CD14-positive monocyte (primary cell): ENCODE data around the gene GLCCI1. TPM values are rescaled to one million over a fixed set of nuclear protein-coding genes. Genes with fewer than 3 reads are reported as not detected.

Experiments
- DNase-seq, 3 donors: peaks; one replicate each; pipeline ENCODE4 v3.0.0-alpha.2; 2011 to 2022
- H2AFZ ChIP-seq: 2 replicates; pipeline ENCODE4 v1.6.0; 2012; ENCODE audit warnings: mild to moderate bottlenecking, low read depth, low read length, inconsistent platforms; ENCODE audit not compliant: insufficient read depth, poor library complexity, severe bottlenecking
- H3K27ac ChIP-seq, 2 donors: 1 replicate in 1 of 2; 2 replicates in 1 of 2; pipeline ENCODE4 v1.5.1; 2012 to 2013; ENCODE audit warnings: low read length in 2 of 2, control low read depth in 1 of 2, inconsistent platforms in 1 of 2, low read depth in 1 of 2, mild to moderate bottlenecking in 1 of 2
- H3K27me3 ChIP-seq, 2 donors: one replicate each; pipeline versions ENCODE4 v1.6.0 to v1.6.1; 2011 to 2013; ENCODE audit warnings: low read length in 2 of 2; ENCODE audit not compliant: control insufficient read depth in 2 of 2, insufficient read depth in 2 of 2
- H3K36me3 ChIP-seq, 2 donors: replicated peaks in 1 of 2; 1 replicate in 1 of 2; 2 replicates in 1 of 2; pipeline versions ENCODE4 v1.5.1 to v1.6.1; 2012 to 2013; ENCODE audit warnings: low read length in 2 of 2, control low read depth in 1 of 2, inconsistent platforms in 1 of 2, mild to moderate bottlenecking in 1 of 2; ENCODE audit not compliant: insufficient read depth in 2 of 2, control insufficient read depth in 1 of 2
- H3K4me1 ChIP-seq, 2 donors: 1 replicate in 1 of 2; 2 replicates in 1 of 2; pipeline versions ENCODE4 v1.5.1 to v1.6.1; 2012 to 2013; ENCODE audit warnings: low read length in 2 of 2, control low read depth in 1 of 2, inconsistent platforms in 1 of 2, mild to moderate bottlenecking in 1 of 2, moderate library complexity in 1 of 2; ENCODE audit not compliant: insufficient read depth in 2 of 2, control insufficient read depth in 1 of 2
- H3K4me2 ChIP-seq: replicated peaks from 2 replicates; pipeline ENCODE3; 2012; ENCODE audit warnings: low read length, moderate library complexity, mild to moderate bottlenecking; ENCODE audit not compliant: poor library complexity, severe bottlenecking; ENCODE audit errors: extremely low read depth
- H3K4me3 ChIP-seq, 3 experiments: fragments of 200-600 bp in 1 of 3; sonication (generic) in 1 of 3; replicated peaks in 1 of 3; 1 replicate in 2 of 3; 2 replicates in 1 of 3; pipeline ENCODE4 v1.5.1; 2011 to 2013; ENCODE audit warnings: low read length in 3 of 3, mild to moderate bottlenecking in 3 of 3, control low read depth in 2 of 3, low read depth in 2 of 3, inconsistent platforms in 1 of 3, moderate library complexity in 1 of 3
- H3K79me2 ChIP-seq: 2 replicates; pipeline ENCODE4 v1.6.0; 2012; ENCODE audit warnings: mild to moderate bottlenecking, control low read depth, inconsistent platforms, low read length, moderate library complexity; ENCODE audit not compliant: insufficient read depth
- H3K9ac ChIP-seq: 2 replicates; pipeline ENCODE4 v1.6.0; 2017; ENCODE audit warnings: low read length, mild to moderate bottlenecking; ENCODE audit not compliant: insufficient read depth, poor library complexity, severe bottlenecking
- H3K9me3 ChIP-seq, 2 donors: replicated peaks in 1 of 2; 1 replicate in 1 of 2; 2 replicates in 1 of 2; pipeline versions ENCODE4 v1.5.1 to v1.6.1; 2012 to 2013; ENCODE audit warnings: low read length in 2 of 2, control low read depth in 1 of 2; ENCODE audit not compliant: control insufficient read depth in 1 of 2, insufficient read depth in 1 of 2
- H4K20me1 ChIP-seq: 2 replicates; pipeline ENCODE4 v1.6.0; 2012; ENCODE audit warnings: mild to moderate bottlenecking, low read length, control low read depth, moderate library complexity; ENCODE audit not compliant: insufficient read depth
- H3K27ac Mint-ChIP-seq, 7 donors: one replicate each; pipeline ENCODE4 v1.8.0; 2020; ENCODE audit warnings: mild to moderate bottlenecking in 7 of 7, mixed read lengths in 7 of 7, moderate library complexity in 6 of 7, inconsistent platforms in 2 of 7
- H3K27me3 Mint-ChIP-seq, 3 donors: one replicate each; pipeline ENCODE4 v1.8.0; 2021 to 2022; ENCODE audit warnings: low read depth in 3 of 3, mild to moderate bottlenecking in 3 of 3, mixed read lengths in 3 of 3, moderate library complexity in 3 of 3, inconsistent platforms in 1 of 3
- H3K36me3 Mint-ChIP-seq, 2 donors: one replicate each; pipeline ENCODE4 v1.8.0; 2020; ENCODE audit warnings: mixed read lengths in 2 of 2, inconsistent platforms in 1 of 2, mild to moderate bottlenecking in 1 of 2
- H3K4me1 Mint-ChIP-seq: one replicate; pipeline ENCODE4 v1.8.0; 2020; ENCODE audit warnings: mild to moderate bottlenecking, mixed read lengths
- H3K4me3 Mint-ChIP-seq, 2 donors: one replicate each; pipeline ENCODE4 v1.8.0; 2020; ENCODE audit warnings: mild to moderate bottlenecking in 2 of 2, mixed read lengths in 2 of 2, moderate library complexity in 1 of 2
- H3K9me3 Mint-ChIP-seq, 7 donors: one replicate each; pipeline ENCODE4 v1.8.0; 2020 to 2022; ENCODE audit warnings: mixed read lengths in 7 of 7, mild to moderate bottlenecking in 6 of 7, moderate library complexity in 6 of 7, inconsistent platforms in 2 of 7
- CTCF ChIP-seq: fragments of 200-600 bp; IDR thresholded peaks from one replicate; pipeline ENCODE4 v1.8.0; 2022; ENCODE audit warnings: antibody characterized with exemption, mild to moderate bottlenecking
- WGBS: methylation state at CpG from one replicate; pipeline ENCODE4 v1.1.5; 2013; ENCODE audit warnings: missing lambda C conversion rate; ENCODE audit not compliant: insufficient coverage; 5-methylcytosine and 5-hydroxymethylcytosine counted together
- intact Hi-C, 2 donors: fragments of 100-400 bp; cut with micrococcal nuclease; formaldehyde crosslinking; loops; one replicate each; pipeline versions ENCODE4 v1.15.0 to v1.15.1; 2023
- polyA plus RNA-seq, 3 donors: library from polyadenylated mRNA; depleted of rRNA in 1 of 3; unstranded in 2 of 3; stranded (reverse) in 1 of 3; fragments of 300-500 nt in 2 of 3; fragments of >200 nt in 1 of 3; fragmentation: Illumina TruSeq in 2 of 3; gene quantifications; 1 replicate in 2 of 3; 2 replicates in 1 of 3; pipeline ENCODE4 v1.2.3, GENCODE V29; 2012 to 2021

GLCCI1 gene
- polyA plus RNA-seq, 3 donors = 0.89 to 2.1 (median 1.1) TPM

- H3K9me3 ChIP-seq = no peaks in the 10 kb centered on the region
- no peaks in the 10 kb centered on the region for H3K4me1 ChIP-seq
- intact Hi-C loops = no loop called here
- DNase-seq = no peak
- no peak overlapping the region for H3K27ac Mint-ChIP-seq
- H3K27me3 Mint-ChIP-seq = no peaks in the 10 kb centered on the region
- H3K27me3 ChIP-seq = no peaks in the 10 kb centered on the region
- H3K4me2 ChIP-seq = no peak overlapping the region
- no peaks in the 10 kb centered on the region for H3K79me2 ChIP-seq
- TF ChIP-seq CTCF = no peak
- H3K36me3 ChIP-seq = peaks cover 0 to 2% of the 10 kb centered on the region in 2 donors
- no peaks in the 10 kb centered on the region for H4K20me1 ChIP-seq
- peaks cover 0 to 2% (median 0%) of the 10 kb centered on the region in 7 donors for H3K9me3 Mint-ChIP-seq
- no peak overlapping the region for H3K9ac ChIP-seq
- H3K27ac ChIP-seq = no peak overlapping the region
- H3K4me3 Mint-ChIP-seq = no peak overlapping the region
- WGBS = no CpG with 5 or more reads among the region's 1 CpG
- H3K4me3 ChIP-seq = no peak overlapping the region
- H3K36me3 Mint-ChIP-seq = peaks cover 7 to 9% of the 10 kb centered on the region in 2 donors
- H3K4me1 Mint-ChIP-seq = peaks cover 4% of the 10 kb centered on the region
- no peak overlapping the region for H2AFZ ChIP-seq
Measured at GRCh38 chr7:8057566-8057965, 89.0 kb downstream of the GLCCI1 start.

- H3K27me3 Mint-ChIP-seq = no peaks in the 10 kb centered on the region
- H3K9me3 ChIP-seq = no peaks in the 10 kb centered on the region
- no peak overlapping the region for H3K27ac Mint-ChIP-seq
- no peak overlapping the region for H3K27ac ChIP-seq
- H2AFZ ChIP-seq = no peak overlapping the region
- no peaks in the 10 kb centered on the region for H3K79me2 ChIP-seq
- peaks cover 4% of the 10 kb centered on the region for H3K4me1 Mint-ChIP-seq
- no peak overlapping the region for H3K4me3 Mint-ChIP-seq
- H3K9me3 Mint-ChIP-seq = peaks cover 0 to 3% (median under 1%) of the 10 kb centered on the region in 7 donors
- H3K4me1 ChIP-seq = no peaks in the 10 kb centered on the region
- H3K36me3 ChIP-seq = peaks cover 0 to 2% of the 10 kb centered on the region in 2 donors
- H3K9ac ChIP-seq = no peak overlapping the region
- no peak for TF ChIP-seq CTCF
- H3K27me3 ChIP-seq = no peaks in the 10 kb centered on the region
- H3K4me3 ChIP-seq = no peak overlapping the region
- peaks cover 7 to 9% of the 10 kb centered on the region in 2 donors for H3K36me3 Mint-ChIP-seq
- H4K20me1 ChIP-seq = no peaks in the 10 kb centered on the region
- DNase-seq = no peak
- H3K4me2 ChIP-seq = no peak overlapping the region
- intact Hi-C loops = no loop called here
Measured at GRCh38 chr7:8058322-8058721, 89.7 kb downstream of the GLCCI1 start.
